GM12875 (cell line): ENCODE data around the gene TRIM43B.
A peak's percentile ranks its signal among the peaks of the same experiment; 100 is the strongest.
"Not testable (repeated sequence)": the region's sequence is repeated elsewhere in the genome, so short reads cannot be mapped to it uniquely, and the experiment has no call there.

ENCODE experiments used
- H3K4me3 ChIP-seq: one replicate; pipeline ENCODE4 v1.5.1; 2011; ENCODE audit warnings: low read depth, low read length, control low read depth
- TF ChIP-seq, protein P1 (sequence below): IDR thresholded peaks from 2 replicates; pipeline ENCODE4 v1.5.1; 2011; ENCODE audit warnings: low read depth, mild to moderate bottlenecking, control low read depth, inconsistent platforms, low read length, moderate library complexity, borderline replicate concordance; ENCODE audit not compliant: insufficient read depth

The TRIM43B gene

DNA sequence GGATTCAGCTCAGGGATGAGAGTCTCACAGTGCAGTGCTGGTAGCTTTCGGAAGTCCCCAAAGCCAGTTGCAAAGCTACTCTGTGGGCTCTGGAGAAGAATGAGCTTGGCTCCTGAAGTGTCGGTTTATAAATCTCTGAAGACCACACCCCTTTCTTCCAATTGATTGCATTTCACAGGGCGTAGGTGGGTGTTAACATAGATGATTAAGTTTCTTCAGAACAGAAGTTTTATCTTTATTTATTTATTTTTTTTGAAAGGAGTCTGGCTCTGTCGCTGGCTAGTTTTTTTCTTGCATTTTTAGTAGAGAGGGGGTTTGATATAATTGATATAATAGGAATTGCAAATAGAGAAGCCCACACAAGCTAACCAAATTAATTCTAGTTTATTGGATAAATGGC, at the start of gene TRIM43B:
TRIM43B (minus strand) TSS at position 101 of the 400 bp plus-strand sequence. CDS start 2,040 bp downstream, outside the sequence.
- H3K4me3 ChIP-seq, result not testable (repeated sequence)

DNA sequence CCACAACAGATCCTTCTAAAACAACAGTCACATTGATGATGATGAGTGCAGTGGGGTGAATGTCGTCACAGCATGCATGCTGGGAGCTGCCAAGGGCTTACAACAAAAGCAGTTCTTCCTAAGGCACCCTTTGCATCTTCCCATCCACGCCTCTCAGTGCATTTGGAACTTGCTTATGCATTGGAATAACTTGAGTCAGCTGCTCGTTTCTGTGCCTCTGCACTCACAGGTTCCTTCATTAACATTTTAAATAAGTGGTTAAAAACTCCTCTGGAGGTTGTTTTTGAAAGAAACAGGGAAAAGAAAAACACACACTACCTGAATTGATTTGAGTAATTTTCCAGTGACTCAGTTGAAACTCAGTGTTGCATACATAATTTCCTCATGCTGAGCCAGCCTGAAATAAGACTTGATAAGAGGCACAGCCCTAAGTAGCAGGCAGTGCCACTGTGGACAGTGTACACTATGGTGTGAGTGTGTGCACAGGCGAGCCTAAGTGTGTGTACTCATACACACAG, 46.8 kb upstream of the TRIM43B start:
- no peak overlapping the region for H3K4me3 ChIP-seq
- TF ChIP-seq, protein P1, sequence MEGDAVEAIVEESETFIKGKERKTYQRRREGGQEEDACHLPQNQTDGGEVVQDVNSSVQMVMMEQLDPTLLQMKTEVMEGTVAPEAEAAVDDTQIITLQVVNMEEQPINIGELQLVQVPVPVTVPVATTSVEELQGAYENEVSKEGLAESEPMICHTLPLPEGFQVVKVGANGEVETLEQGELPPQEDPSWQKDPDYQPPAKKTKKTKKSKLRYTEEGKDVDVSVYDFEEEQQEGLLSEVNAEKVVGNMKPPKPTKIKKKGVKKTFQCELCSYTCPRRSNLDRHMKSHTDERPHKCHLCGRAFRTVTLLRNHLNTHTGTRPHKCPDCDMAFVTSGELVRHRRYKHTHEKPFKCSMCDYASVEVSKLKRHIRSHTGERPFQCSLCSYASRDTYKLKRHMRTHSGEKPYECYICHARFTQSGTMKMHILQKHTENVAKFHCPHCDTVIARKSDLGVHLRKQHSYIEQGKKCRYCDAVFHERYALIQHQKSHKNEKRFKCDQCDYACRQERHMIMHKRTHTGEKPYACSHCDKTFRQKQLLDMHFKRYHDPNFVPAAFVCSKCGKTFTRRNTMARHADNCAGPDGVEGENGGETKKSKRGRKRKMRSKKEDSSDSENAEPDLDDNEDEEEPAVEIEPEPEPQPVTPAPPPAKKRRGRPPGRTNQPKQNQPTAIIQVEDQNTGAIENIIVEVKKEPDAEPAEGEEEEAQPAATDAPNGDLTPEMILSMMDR, result no peak

GRCh38 chr2:95530734-95531133, 46.2 kb upstream of the TRIM43B start:
- no peak overlapping the region for H3K4me3 ChIP-seq
- TF ChIP-seq, protein P1, result no peak

DNA sequence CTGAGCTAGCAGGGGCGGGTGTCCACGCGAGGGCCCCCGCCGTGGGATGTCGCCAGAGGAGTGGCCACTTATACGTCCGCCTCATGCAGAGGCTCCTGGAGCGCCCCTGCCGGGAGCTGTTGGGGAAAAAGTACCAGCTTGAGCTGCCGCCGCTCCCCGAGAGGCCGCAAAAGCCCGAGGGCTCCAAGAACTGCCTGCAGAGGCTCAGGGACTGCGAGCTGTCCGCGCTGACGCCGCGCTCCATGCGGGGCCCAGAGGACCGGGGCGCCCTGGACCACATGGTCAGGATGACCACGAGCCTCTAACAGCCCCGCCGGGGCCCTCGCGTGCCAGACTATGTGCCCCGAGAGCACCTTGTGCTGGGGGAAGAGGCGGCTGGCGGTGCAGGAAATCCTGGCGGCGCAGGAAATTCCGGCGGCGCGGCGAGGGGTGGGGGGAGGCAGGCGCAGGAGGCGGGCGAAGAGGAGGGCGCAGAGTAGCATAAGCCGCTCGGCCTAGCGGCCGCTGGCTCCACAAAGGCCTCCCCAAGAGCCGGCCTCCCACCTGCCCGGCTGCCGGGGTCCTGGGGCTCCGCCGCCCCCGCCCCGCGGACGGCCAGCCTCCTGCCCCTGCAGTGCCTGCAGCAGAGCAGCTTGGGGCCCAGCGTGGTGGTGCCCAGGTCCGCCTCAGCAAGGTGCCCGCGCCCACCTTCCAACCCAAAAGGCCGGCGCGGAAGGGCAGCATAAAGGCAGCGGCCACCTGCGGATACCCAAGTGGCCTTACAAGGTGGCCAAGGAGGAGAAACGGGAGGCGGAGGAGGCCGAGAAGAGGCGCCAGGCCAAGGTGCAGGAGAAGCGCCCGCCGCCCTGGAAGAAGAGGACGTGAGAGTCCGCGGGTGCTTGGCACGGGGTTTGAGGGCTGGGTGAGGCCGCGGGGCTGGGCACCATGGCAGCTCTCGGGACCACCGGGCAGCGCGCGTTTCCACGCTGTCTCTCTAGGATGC, 42.1 kb upstream of the TRIM43B start:
- TF ChIP-seq, protein P1, result peak; percentile 41; the same call in 1 of the 2 replicates
- H3K4me3 ChIP-seq, result peak overlapping the region; percentile 90

- peak overlapping the region; percentile 90 for H3K4me3 ChIP-seq
- TF ChIP-seq, protein P1, result no peak
Observed at GRCh38 chr2:95525294-95526035, 40.9 kb upstream of the TRIM43B start.

GRCh38 chr2:95524195-95524594, 39.6 kb upstream of the TRIM43B start:
- TF ChIP-seq, protein P1, result no peak

GRCh38 chr2:95514718-95515117, 30.2 kb upstream of the TRIM43B start:
- TF ChIP-seq, protein P1, result no peak
- H3K4me3 ChIP-seq, result no peak overlapping the region

More at GRCh38 chr2:95524195-95524594, 39.6 kb upstream of the TRIM43B start:
- H3K4me3 ChIP-seq, result no peak overlapping the region

GRCh38 chr2:95514226-95514625, 29.7 kb upstream of the TRIM43B start:
- H3K4me3 ChIP-seq, result not testable (repeated sequence)
